NCI-H1694 treated with DMSO at 0.1 percent for 48 hours (cell line): ENCODE measurements around the gene LMF1.

Experiments
- DNase-seq: peaks from one replicate; lab custom pipeline; 2025; lab: John Stamatoyannopoulos, UW

Gene LMF1

DNA sequence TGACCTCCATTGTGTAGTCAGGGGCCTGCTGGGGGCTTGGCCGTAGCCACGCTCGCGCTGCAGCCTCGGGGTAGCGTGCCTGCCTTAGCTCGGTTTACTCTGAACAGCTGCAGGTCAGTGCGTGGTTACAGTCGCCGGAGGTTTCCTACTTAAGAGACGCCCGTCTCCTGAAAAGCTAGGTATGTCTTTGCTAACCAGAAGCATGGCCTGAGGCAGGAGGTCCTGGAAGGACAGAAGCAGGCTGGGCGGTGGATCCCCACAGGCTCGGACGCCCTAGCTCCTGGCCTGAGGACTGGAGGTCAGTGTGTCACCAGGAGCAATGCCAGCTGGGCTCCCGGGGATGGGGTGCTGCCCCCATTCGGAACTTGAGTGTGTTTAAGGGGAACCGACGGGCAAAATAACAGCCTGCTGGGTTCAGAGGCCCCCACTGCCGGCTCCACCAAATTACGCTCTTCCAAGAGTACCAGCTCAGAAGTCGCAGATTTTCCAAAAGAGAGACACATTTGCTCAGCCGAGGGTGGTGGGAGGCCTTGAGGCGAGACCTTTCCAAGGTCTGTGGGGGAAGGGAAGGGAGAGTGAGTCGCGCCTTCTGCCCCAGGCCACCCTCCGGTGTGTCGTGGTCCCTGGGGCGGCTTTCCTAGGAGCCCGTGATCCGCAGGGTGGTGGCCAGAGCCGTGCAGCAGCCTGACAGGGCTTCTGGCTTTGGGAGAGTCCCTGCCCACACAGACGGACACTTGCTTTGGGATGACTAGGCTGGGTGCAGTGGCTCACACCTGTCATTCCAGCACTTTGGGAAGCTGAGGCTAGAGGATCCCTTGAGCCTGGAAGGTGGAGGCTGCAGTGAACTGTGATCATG is 166.4 kb downstream of the LMF1 start:
- DNase-seq = no peak

DNA sequence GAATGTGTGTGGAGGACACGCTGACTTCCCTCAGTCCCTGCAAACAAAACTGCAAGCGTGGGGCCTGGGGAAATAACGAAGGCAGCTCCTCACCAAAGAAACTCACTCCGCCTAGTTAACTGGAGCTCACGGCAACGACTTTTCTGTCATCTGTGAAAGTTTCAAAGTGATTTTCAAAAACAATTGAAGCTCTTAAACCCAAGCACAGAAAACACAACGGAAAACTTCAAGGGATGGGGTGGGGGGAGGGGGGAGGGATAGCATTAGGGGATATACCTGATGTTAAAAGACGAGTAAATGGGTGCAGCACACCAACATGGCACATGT is 167.1 kb downstream of the LMF1 start:
- no peak for DNase-seq
